ENCODE results near the gene RAPGEF5. TPM values are rescaled to one million over a fixed set of nuclear protein-coding genes. Genes with fewer than 3 reads are reported as not detected.

RAPGEF5 gene
- total RNA-seq, 4 donors from 2014 or later = 7.4 to 16.2 (median 12.1) TPM

DNA sequence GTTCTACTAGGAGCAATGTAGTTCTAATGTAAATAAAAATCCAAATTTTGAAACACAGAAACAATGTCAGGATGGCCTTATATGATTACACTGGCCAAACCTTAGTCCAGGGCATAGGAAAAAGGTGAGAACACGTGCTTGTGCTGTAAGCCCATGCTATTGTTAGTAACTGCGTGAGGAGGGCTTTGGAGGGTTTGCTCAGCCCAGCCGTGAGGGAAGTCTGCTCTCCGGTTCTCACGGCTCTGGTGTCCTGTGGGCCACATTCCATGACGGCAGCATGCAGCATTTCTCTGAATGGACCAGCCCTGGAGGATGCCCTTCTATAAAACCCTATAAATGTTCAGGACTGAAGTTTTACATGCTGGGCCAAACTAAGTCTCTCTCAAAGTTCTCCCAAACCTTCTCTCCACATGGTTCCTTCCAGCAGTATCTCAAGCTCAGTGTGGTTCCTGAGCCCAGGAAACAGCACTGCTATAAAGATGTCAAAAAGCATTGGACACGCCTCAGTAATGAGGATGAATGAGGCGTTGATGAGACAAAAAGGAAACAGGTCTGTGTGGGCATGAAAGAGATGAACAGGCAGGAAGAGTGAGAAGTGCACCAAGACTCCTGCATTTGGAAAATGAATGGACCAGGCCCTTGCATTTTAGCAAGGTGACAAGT lies 236.4 kb downstream of the RAPGEF5 start:
- Histone ChIP-seq H3K27me3 (no peaks in the 10 kb centered on the region), H3K27ac (no peak overlapping the region), H3K4me1 (peaks cover 0 to 4% of the 10 kb centered on the region in 2 donors), H3K36me3 (no peaks in the 10 kb centered on the region), H3K9me3 (no peaks in the 10 kb centered on the region), H3K4me3 (no peak overlapping the region)
- no peak for TF ChIP-seq POLR2A (IDR thresholded peaks at IDR 0.05)
- TF ChIP-seq, protein P1, sequence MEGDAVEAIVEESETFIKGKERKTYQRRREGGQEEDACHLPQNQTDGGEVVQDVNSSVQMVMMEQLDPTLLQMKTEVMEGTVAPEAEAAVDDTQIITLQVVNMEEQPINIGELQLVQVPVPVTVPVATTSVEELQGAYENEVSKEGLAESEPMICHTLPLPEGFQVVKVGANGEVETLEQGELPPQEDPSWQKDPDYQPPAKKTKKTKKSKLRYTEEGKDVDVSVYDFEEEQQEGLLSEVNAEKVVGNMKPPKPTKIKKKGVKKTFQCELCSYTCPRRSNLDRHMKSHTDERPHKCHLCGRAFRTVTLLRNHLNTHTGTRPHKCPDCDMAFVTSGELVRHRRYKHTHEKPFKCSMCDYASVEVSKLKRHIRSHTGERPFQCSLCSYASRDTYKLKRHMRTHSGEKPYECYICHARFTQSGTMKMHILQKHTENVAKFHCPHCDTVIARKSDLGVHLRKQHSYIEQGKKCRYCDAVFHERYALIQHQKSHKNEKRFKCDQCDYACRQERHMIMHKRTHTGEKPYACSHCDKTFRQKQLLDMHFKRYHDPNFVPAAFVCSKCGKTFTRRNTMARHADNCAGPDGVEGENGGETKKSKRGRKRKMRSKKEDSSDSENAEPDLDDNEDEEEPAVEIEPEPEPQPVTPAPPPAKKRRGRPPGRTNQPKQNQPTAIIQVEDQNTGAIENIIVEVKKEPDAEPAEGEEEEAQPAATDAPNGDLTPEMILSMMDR (IDR thresholded peaks at IDR 0.05 in 4 of 5, conservative IDR thresholded peaks at IDR 0.05 in 1 of 5) = no peak
- no peak for ATAC-seq
- DNase-seq = no peak
- in situ Hi-C loops (cut with MboI; ENCODE audit: low sequenced_read_pairs in 4 of 4) (loop anchor here in 1 of 4 donors (25.0 kb wide), 1 partner anchor 167 kb away; no protein-coding TSS in a partner anchor), intact Hi-C loops (cut with DNase I; ENCODE audit: low total_unique reads) (no loop called here)

DNA sequence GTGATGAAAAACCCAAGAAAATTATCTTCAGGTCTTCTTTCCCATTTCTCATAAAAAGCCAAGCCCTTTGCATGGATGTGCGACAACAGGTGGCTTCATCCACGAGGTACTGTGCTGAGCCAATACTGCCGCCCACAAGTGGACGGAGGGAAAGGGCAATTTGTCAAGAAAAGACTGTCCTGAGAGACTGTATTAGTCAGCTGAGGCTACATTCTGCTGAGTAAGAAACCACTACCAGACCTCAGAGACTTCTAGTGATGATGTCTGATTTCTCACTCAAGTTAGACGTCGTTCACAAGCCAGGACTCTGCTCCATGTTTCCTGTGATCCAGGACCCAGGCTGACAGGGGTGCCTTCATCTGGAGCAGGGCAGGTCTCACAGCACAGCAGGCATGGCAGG lies 239.7 kb downstream of the RAPGEF5 start:
- intact Hi-C loops (cut with DNase I; ENCODE audit: low total_unique reads) = loop anchor here (10.0 kb wide), 1 partner anchor 178 kb away; no protein-coding TSS in a partner anchor
- Histone ChIP-seq H3K4me3 (no peak overlapping the region), H3K27me3 (no peaks in the 10 kb centered on the region), H3K36me3 (no peaks in the 10 kb centered on the region), H3K4me1 (no peaks in the 10 kb centered on the region), H3K27ac (no peak overlapping the region), H3K9me3 (no peaks in the 10 kb centered on the region)
- DNase-seq (no peak), ATAC-seq (no peak)
- no peak for TF ChIP-seq POLR2A (IDR thresholded peaks at IDR 0.05)
- TF ChIP-seq, protein P1 (IDR thresholded peaks at IDR 0.05 in 4 of 5, conservative IDR thresholded peaks at IDR 0.05 in 1 of 5) = no peak
- in situ Hi-C loops (cut with MboI; ENCODE audit: low sequenced_read_pairs in 4 of 4) = loop anchor here in 1 of 4 donors (25.0 kb wide), 1 partner anchor 170 kb away; no protein-coding TSS in a partner anchor

DNA sequence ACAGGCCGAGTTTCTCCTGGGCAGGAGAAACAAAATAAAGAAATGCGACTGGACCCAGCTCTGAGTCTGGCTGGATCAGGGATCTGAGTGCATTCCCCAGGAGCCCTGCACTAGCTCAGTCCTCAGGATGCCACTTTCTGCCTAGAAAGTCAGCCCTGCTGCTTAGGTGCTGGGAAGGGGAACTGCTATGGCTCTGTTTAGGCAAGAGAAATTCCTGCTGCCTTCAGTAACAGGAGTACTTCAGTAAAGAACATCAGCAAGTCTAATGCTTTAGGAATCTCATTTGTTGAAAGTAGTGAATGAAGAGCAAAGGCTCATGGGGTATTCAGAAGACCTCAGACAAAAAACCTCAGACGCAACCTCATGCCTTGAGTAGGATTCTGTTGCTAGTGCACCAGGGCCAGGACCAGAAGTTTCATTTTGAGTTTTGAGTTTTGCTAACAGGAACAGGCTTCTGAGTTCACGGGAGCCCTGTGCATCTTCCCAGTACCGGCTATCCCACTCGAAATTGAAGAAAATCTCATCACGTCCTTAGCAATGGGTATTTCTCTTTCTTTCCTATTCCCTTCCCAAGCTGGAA lies 240.4 kb downstream of the RAPGEF5 start:
- DNase-seq (no peak), ATAC-seq (no peak)
- H3K4me1 ChIP-seq = no peaks in the 10 kb centered on the region
- H3K4me3 ChIP-seq = no peak overlapping the region
- no peaks in the 10 kb centered on the region for H3K36me3 ChIP-seq
- intact Hi-C loops (cut with DNase I; ENCODE audit: low total_unique reads) (loop anchor here (10.0 kb wide), 1 partner anchor 178 kb away; no protein-coding TSS in a partner anchor), in situ Hi-C loops (cut with MboI; ENCODE audit: low sequenced_read_pairs in 4 of 4) (loop anchor here in 1 of 4 donors (25.0 kb wide), 1 partner anchor 171 kb away; no protein-coding TSS in a partner anchor)
- no peaks in the 10 kb centered on the region for H3K27me3 ChIP-seq
- no peaks in the 10 kb centered on the region for H3K9me3 ChIP-seq
- H3K27ac ChIP-seq = no peak overlapping the region
- no peak for TF ChIP-seq POLR2A (IDR thresholded peaks at IDR 0.05)
- TF ChIP-seq, protein P1 (IDR thresholded peaks at IDR 0.05 in 4 of 5, conservative IDR thresholded peaks at IDR 0.05 in 1 of 5) = no peak

DNA sequence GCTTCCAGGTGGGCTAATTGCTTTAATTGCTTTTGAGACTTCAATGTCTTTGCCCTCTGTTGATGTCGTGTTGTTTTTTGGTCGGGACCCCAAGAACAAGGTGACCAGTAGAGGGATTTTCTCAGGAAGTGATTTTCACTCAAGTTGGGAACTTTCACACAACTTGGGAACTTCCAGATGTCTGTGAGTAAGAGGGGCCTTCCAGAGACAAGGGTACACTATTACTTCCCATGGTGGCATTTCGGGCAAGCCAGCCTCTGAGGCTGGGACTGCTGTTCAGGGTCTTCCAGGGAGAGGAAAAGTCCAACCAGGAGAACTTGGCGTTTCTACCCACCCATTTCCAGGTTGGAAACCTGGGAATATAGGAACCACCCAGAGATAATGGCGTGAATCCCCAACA lies 241.3 kb downstream of the RAPGEF5 start:
- H3K27me3 ChIP-seq = no peaks in the 10 kb centered on the region
- no peak for TF ChIP-seq POLR2A (IDR thresholded peaks at IDR 0.05)
- TF ChIP-seq, protein P1 (IDR thresholded peaks at IDR 0.05 in 4 of 5, conservative IDR thresholded peaks at IDR 0.05 in 1 of 5) = no peak
- intact Hi-C loops (cut with DNase I; ENCODE audit: low total_unique reads) = loop anchor here (10.0 kb wide), 1 partner anchor 179 kb away; no protein-coding TSS in a partner anchor
- no peaks in the 10 kb centered on the region for H3K4me1 ChIP-seq
- DNase-seq = no peak
- in situ Hi-C loops (cut with MboI; ENCODE audit: low sequenced_read_pairs in 4 of 4) = loop anchor here in 1 of 4 donors (25.0 kb wide), 1 partner anchor 172 kb away; no protein-coding TSS in a partner anchor
- no peaks in the 10 kb centered on the region for H3K9me3 ChIP-seq
- no peak overlapping the region for H3K27ac ChIP-seq
- H3K36me3 ChIP-seq = no peaks in the 10 kb centered on the region
- ATAC-seq = no peak
- H3K4me3 ChIP-seq = no peak overlapping the region

Measured in gastrocnemius medialis (tissue), 4 donors.